ENCODE measurements around the gene UVRAG.
"Not testable (repeated sequence)": the region's sequence is repeated elsewhere in the genome, so short reads cannot be mapped to it uniquely, and the experiment has no call there.

Gene UVRAG

DNA sequence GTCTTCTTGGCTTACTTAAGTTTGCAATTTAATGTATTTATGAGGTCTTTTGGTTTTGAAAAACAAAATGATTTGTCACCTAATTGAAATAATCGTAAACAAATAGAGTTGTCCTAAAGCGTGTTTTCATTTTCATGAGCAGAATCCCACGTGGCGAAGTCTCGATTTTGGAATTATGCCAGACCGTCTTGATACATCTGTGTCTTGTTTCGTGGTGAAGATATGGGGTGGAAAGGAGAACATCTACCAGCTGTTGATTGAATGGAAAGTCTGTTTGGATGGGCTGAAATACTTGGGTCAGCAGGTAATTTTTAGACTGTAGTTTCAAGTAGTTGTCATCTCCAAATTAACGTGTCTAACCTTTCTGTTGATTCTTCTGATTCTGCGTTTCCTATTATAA lies 64.7 kb downstream of the UVRAG start:
- FAIRE-seq: peak; percentile 28
- TF ChIP-seq SPI1 (IDR thresholded peaks at IDR 0.05; ENCODE audit: low read depth, low read length): no peak
- no peak for TF ChIP-seq TAF1 (IDR thresholded peaks at IDR 0.05; ENCODE audit: low read depth, low read length)
- TF ChIP-seq POLR2AphosphoS5 (IDR thresholded peaks at IDR 0.05; ENCODE audit: low read depth, low read length): no peak
- TF ChIP-seq PAX5 (IDR thresholded peaks at IDR 0.05; ENCODE audit: insufficient read depth, low read length, severe bottlenecking): no peak
- no peak for TF ChIP-seq POLR2A (IDR thresholded peaks at IDR 0.05; ENCODE audit: low read depth, low read length)
- no peak for TF ChIP-seq POU2F2 (IDR thresholded peaks at IDR 0.05; ENCODE audit: low read depth, low read length)
- DNase-seq (ENCODE audit: insufficient read length, low spot score): no peak

DNA sequence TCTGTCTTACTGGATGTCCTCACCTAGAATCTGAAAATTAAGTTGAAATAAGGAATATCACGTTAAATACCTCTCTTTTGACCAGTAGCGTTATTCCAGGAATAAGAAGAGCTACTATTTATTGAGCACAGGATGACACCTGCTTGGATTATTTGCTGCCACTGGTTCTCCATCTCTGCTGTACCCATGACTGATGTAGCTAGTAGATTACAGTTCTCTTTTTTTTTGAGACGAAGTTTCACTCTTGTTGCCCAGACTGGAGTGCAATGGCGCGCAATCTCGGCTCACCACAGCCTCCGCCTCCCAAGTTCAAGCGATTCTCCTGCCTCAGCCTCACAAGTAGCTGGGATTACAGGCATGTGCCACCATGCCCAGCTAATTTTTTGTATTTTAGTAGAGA lies 65.3 kb downstream of the UVRAG start:
- TF ChIP-seq SPI1 (IDR thresholded peaks at IDR 0.05; ENCODE audit: low read depth, low read length): peak; percentile 38; the same call in 1 of the 2 replicates
- FAIRE-seq; DNase-seq (ENCODE audit: insufficient read length, low spot score): not testable (repeated sequence)

DNA sequence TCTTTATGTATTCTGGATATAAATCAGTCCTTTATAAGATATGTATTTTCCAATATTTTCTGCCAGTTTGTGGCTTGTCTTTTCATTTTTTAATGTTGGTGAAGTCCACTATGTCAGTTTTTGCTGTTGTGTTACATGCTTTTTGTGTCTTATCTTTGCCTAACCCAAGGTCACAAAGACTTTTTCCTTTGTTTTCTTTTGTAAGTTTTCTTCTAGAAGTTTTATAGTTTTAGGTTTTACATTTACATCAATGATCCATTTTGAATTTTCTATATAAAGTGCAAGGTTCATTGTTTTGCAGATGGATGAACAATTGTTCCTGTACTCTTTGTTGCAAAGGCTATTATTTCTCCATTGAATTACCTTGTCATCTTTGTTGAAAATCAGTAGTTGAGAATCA lies 69.3 kb downstream of the UVRAG start:
- TF ChIP-seq POU2F2 (IDR thresholded peaks at IDR 0.05; ENCODE audit: low read depth, low read length) (no peak), PAX5 (IDR thresholded peaks at IDR 0.05; ENCODE audit: insufficient read depth, low read length, severe bottlenecking) (no peak), TAF1 (IDR thresholded peaks at IDR 0.05; ENCODE audit: low read depth, low read length) (no peak), POLR2A (IDR thresholded peaks at IDR 0.05; ENCODE audit: low read depth, low read length) (no peak)
- FAIRE-seq (no peak), DNase-seq (ENCODE audit: insufficient read length, low spot score) (no peak)

DNA sequence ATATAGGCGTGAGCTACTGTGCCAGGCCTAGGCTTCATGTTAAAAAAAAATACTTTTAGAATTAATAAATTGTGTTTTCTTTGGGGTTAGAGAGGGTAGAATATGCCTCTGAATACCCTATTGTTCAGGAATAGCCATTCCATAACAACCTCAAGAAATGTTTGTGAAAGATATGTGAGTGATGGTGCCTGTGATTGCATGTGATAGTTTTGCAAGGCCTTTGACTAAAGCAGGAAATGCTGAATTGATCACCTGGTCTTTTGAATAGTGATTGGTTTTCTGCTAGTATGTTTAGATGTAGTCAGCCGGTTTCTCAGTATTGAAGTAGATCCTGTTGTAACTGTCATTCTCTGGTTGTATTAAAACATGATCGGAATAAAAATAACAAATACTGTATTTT lies 73.4 kb downstream of the UVRAG start:
- FAIRE-seq (no peak), DNase-seq (ENCODE audit: insufficient read length, low spot score) (no peak)
- no peak for TF ChIP-seq POLR2AphosphoS5 (IDR thresholded peaks at IDR 0.05; ENCODE audit: low read depth, low read length)
- no peak for TF ChIP-seq TAF1 (IDR thresholded peaks at IDR 0.05; ENCODE audit: low read depth, low read length)
- TF ChIP-seq SPI1 (IDR thresholded peaks at IDR 0.05; ENCODE audit: low read depth, low read length): no peak

DNA sequence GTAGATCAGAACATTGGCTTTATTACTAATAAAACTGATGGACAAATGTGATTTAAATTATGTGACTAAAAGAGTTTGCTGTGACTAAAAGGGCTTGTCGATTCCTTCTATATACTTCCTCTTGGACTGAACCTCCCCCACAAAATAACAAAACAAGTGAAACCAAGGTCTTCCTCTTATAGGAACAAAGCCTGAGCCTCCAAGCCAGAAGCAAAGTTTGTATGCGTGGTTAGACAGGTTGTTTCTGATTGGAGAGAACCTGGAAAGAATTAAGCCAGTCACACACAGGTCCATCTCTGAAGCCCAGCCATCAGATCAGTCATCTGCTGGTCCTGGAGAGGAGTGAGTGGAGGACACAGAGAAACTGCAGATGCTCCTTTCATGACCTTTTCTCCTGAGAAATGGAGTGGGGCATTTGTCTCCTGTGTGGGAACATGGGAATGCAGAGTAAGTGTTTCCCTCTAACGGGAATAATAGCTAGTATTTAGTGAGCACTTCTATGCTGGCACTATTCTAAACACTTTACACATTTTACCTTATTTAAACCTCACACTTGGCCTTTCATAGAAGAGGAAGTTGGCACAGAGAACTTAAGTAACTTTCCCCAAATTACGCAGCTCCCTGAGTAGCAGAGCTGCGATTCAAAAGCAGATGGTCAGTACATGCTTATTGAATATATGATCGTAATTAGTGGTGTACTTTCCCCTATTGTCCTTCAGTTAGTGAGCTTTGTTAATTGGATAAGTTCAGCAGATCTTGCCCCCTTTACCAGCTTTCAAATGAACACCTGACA lies 77.1 kb downstream of the UVRAG start:
- DNase-seq (ENCODE audit: insufficient read length, low spot score) (no peak), FAIRE-seq (peak; percentile 94)
- TF ChIP-seq TAF1 (IDR thresholded peaks at IDR 0.05; ENCODE audit: low read depth, low read length) (no peak), SPI1 (IDR thresholded peaks at IDR 0.05; ENCODE audit: low read depth, low read length) (peak; percentile 44)

DNA sequence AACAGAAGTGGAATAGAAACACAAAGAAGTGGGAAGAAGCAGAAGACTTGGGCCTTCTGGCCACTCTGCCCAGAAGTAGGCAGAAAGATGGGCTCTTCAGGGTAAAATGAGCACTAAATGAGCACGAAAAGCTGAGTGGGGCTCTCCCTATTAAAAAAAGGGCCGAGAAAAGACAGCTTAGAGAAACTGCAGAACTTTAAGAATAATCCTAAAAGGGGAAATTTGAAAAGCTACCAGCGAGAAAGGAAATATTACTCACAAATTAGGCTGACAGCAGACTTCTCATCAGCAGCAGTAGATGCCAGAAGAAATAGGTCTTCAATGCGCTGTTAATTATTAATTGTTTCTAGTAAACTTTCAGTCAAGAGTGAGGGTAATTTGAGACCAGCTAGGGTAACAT lies 78.2 kb downstream of the UVRAG start:
- TF ChIP-seq POLR2A (IDR thresholded peaks at IDR 0.05; ENCODE audit: low read depth, low read length) (no peak), TAF1 (IDR thresholded peaks at IDR 0.05; ENCODE audit: low read depth, low read length) (no peak), POU2F2 (IDR thresholded peaks at IDR 0.05; ENCODE audit: low read depth, low read length) (no peak), SPI1 (IDR thresholded peaks at IDR 0.05; ENCODE audit: low read depth, low read length) (no peak), PAX5 (IDR thresholded peaks at IDR 0.05; ENCODE audit: insufficient read depth, low read length, severe bottlenecking) (no peak), POLR2AphosphoS5 (IDR thresholded peaks at IDR 0.05; ENCODE audit: low read depth, low read length) (no peak)

DNA sequence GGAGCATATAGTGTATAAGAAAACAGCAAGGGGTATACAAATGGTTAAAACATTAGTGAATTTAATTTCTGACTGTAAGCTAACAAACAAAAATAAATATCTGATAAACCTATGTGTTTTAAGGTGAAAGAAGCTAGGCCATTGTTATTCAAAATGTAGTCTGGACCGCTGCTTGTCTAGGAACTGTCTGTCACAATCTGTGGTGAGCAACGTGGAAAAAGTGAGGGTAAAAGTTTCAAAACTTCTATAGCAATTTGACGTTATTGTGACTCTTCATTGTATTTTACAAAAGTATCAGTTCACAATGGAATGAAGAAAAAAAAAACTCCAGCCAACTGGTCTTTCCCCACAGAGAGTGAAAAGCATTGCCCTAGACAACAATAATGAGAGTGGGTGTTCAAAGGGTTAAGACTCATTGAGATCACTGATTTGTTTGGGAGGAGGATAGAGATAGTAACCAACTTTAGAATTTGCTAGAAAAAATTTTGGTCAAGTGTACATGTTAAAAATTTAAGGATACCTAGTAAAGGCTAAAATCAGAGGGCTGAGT lies 79.1 kb downstream of the UVRAG start:
- FAIRE-seq: no peak

More for the DNA sequence above, 78.2 kb downstream of the UVRAG start:
- FAIRE-seq: no peak
- DNase-seq (ENCODE audit: insufficient read length, low spot score): no peak

DNA sequence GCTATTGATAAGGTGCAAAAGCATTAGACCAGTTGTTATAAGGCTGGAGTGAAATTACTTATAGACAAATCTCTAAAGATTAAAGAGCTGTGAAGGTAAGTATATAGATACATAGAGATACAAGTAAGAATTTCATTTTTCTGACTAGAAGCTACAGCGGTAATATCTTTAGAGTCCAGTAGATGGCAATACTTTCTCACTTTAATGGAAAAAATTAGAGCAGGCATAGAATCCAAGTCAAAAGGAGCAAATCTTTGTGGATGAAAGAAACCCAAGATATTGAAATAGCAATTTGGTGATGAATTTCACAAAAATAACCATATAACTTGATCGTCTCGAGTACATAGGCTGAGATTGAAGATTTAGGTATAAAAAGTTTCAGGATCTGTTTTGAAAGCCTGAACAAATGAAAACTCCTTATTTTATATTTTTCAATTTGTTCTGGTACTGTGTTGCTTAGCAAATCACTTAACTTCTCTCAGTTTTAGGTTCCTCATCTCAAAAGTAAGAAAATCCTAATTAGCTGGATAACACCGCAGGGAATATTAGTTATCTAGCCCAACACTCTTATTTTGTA lies 81.9 kb downstream of the UVRAG start:
- DNase-seq (ENCODE audit: insufficient read length, low spot score) (no peak), FAIRE-seq (no peak)
- TF ChIP-seq POLR2A (IDR thresholded peaks at IDR 0.05; ENCODE audit: low read depth, low read length): no peak
- TF ChIP-seq PAX5 (IDR thresholded peaks at IDR 0.05; ENCODE audit: insufficient read depth, low read length, severe bottlenecking): no peak
- TF ChIP-seq TAF1 (IDR thresholded peaks at IDR 0.05; ENCODE audit: low read depth, low read length): no peak
- TF ChIP-seq POU2F2 (IDR thresholded peaks at IDR 0.05; ENCODE audit: low read depth, low read length): no peak
- no peak for TF ChIP-seq POLR2AphosphoS5 (IDR thresholded peaks at IDR 0.05; ENCODE audit: low read depth, low read length)
- no peak for TF ChIP-seq SPI1 (IDR thresholded peaks at IDR 0.05; ENCODE audit: low read depth, low read length)

More for the DNA sequence above, 79.1 kb downstream of the UVRAG start:
- no peak for TF ChIP-seq SPI1 (IDR thresholded peaks at IDR 0.05; ENCODE audit: low read depth, low read length)
- TF ChIP-seq PAX5 (IDR thresholded peaks at IDR 0.05; ENCODE audit: insufficient read depth, low read length, severe bottlenecking): no peak
- TF ChIP-seq POLR2A (IDR thresholded peaks at IDR 0.05; ENCODE audit: low read depth, low read length): no peak
- no peak for TF ChIP-seq POLR2AphosphoS5 (IDR thresholded peaks at IDR 0.05; ENCODE audit: low read depth, low read length)
- no peak for TF ChIP-seq TAF1 (IDR thresholded peaks at IDR 0.05; ENCODE audit: low read depth, low read length)
- DNase-seq (ENCODE audit: insufficient read length, low spot score): no peak

DNA sequence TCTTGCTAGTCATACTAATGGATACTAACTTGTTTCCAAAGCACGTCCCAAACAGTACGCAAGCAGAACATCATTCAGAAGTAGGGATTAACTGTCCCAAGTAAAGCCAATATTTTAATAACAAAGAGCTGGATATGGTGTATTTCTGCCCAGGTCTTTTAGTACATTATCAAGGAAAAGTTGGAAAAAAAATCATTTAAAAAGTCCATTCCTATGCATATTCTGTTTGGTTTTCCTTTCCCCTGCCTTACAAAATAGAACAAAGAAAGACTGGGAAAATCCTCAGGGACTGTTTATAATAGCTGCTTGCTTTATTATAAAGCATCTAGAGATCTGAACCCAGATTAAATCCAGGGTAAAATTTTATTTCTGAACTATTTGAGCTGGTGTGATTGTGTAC lies 83.9 kb downstream of the UVRAG start:
- TF ChIP-seq SPI1 (IDR thresholded peaks at IDR 0.05; ENCODE audit: low read depth, low read length) (no peak), POLR2AphosphoS5 (IDR thresholded peaks at IDR 0.05; ENCODE audit: low read depth, low read length) (no peak), TAF1 (IDR thresholded peaks at IDR 0.05; ENCODE audit: low read depth, low read length) (no peak), POU2F2 (IDR thresholded peaks at IDR 0.05; ENCODE audit: low read depth, low read length) (no peak), POLR2A (IDR thresholded peaks at IDR 0.05; ENCODE audit: low read depth, low read length) (no peak), PAX5 (IDR thresholded peaks at IDR 0.05; ENCODE audit: insufficient read depth, low read length, severe bottlenecking) (no peak)
- no peak for FAIRE-seq
- no peak for DNase-seq (ENCODE audit: insufficient read length, low spot score)

DNA sequence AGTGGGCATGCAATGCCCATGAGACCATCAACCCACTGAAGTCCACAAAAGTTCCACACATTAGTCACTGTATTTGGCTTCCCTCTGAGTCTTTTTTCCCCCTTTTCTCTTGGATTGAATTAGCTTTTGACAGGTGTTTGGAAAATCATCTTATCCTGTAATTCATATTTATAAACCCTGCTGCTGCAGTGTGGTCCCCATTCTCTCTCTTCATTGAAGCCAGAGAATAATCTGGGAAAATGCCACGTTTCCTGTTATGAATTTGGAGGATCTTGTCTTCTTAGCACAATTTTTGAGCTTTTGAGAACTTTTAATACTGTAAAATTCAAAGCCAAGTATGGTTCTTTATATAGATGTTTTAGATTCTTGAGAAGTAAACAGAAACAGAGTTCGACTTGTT lies 84.8 kb downstream of the UVRAG start:
- TF ChIP-seq POLR2A (IDR thresholded peaks at IDR 0.05; ENCODE audit: low read depth, low read length) (no peak), PAX5 (IDR thresholded peaks at IDR 0.05; ENCODE audit: insufficient read depth, low read length, severe bottlenecking) (no peak), TAF1 (IDR thresholded peaks at IDR 0.05; ENCODE audit: low read depth, low read length) (no peak), SPI1 (IDR thresholded peaks at IDR 0.05; ENCODE audit: low read depth, low read length) (no peak), POU2F2 (IDR thresholded peaks at IDR 0.05; ENCODE audit: low read depth, low read length) (no peak), POLR2AphosphoS5 (IDR thresholded peaks at IDR 0.05; ENCODE audit: low read depth, low read length) (no peak)
- FAIRE-seq (no peak), DNase-seq (ENCODE audit: insufficient read length, low spot score) (no peak)

All from GM12891 (cell line).